UCSD-AML1 (cell line): ENCODE measurements around the gene MLPH.

Experiments
- DNase-seq: peaks from one replicate; lab custom pipeline; 2025; ENCODE audit not compliant: unreplicated experiment; lab: John Stamatoyannopoulos, UW

The MLPH gene

DNA sequence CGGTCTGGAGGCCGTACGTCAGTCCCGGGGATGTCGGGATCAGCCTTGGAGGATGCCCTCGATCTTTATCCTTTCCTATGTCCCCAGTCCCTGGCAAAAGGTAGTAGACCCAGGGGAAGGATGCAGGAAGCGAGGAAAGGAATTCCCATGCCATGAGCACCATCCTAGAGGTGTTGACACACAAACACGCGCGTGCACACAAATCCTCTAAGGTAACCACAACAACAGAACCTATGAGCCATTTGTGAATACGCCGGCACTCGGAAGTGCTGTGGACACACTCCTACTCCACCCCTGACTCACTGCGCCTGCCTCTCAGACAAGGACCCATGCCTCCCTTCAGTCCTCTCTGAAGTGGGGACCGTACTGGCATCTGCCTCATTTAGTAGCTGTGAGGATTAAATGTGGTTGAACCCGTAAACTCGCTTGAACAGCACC, 11.3 kb upstream of the MLPH start:
- no peak for DNase-seq

GRCh38 chr2:237478095-237478494, 9.0 kb upstream of the MLPH start:
- DNase-seq = no peak

DNA sequence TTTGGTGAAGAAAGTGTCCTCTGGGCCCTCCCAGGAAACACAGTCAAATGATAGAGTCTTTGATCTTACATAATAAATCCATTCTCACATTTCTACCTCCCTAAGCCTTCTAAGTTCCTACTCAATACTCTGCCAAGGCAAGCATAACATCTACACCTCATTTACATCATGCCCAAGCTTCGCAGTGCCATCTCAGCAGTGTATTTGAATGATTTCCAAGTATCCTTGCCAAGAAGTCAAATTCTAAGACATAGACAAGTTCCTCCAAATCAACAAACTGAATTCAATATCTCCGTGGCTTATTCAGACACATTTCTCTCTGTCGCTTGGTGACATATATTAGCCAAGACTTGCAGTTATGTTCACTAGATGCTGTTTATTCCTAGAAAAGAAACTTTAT, 8.1 kb upstream of the MLPH start:
- no peak for DNase-seq

- DNase-seq = no peak
These were observed 7.3 kb upstream of the MLPH start for GRCh38 chr2:237479747-237480146.

DNA sequence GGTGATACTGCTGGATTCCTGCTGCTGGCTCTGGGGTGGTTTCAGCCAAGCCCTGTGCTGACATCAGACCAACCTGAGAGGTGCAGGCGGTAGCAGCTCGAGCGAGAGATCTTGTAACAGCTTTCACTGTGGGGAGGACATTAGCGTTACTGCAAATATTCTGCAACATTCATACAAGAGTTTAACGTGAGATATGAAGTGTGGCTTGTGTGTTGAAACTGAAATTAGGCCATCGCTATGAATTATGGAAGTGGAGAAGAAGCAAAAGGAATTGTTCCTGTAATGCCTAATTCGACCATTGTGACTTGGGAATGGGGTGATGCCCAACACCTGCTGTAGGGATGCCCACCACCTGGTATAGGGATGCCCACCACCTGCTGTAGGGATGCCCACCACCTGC, 6.5 kb upstream of the MLPH start:
- no peak for DNase-seq

DNA sequence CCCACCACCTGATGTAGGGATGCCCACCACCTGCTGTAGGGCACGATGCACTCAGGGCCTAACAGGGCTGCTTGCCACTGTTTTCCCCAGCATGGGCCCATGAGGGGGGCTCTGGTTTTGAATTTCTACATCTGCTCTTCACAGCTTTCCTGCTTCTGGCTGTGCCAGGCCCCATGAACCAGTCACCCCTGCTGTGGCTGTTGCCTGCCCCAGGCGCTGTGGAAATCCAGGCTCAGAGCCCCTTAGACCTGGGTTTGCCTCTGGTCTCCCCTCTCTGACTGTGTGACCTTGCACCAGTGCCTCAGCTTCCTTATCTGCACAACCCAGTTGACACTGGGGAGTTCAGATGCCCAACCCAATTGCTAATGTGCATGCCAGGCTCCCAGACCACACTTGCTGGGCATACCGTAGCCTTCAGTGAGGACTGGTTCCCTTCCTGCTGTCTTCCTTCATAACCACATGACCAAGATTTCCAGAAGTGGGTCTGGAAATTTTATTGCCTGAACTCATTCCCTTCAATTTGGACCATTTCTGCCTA, 6.0 kb upstream of the MLPH start:
- no peak for DNase-seq

- DNase-seq = no peak
These were observed 4.6 kb upstream of the MLPH start for GRCh38 chr2:237482485-237482884.

DNA sequence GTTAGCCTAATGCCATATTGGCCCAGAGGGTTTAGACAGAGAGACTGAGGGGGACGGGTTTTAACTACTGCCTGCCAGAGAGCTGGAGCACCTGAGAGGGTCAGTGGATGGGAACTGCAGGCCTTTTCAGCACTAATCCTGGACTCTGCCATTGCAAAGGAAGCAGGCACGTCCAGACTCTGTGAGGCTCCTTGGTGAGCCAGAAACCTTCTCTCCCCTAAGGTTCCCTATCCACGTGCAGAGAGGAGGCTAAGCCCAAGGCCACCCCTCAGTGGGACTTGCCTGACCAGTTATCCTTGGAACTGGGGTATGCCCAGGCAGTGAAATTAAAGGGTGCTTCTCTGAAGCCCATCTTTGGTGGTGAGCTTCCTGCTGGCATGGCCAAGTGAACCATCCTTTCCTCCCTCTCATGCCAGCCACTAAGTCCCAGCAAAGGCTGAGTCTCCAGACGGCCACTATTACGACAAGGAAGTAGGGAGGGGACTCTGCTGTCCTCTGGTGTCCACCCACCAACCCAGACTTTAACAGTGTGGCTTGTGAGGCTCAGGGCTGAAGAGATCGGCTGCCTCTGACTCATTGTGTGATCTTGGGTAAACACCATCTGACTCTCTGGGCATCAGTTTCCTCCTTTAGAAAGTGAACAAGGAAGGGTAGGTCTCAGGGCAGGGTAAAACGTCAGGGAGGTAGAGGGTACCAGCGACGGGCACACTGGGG, 3.9 kb upstream of the MLPH start:
- DNase-seq = no peak

- no peak for DNase-seq
These were observed 1.7 kb upstream of the MLPH start for GRCh38 chr2:237485304-237485703.

- no peak for DNase-seq
These were observed 1.2 kb upstream of the MLPH start for GRCh38 chr2:237485844-237486243.

DNA sequence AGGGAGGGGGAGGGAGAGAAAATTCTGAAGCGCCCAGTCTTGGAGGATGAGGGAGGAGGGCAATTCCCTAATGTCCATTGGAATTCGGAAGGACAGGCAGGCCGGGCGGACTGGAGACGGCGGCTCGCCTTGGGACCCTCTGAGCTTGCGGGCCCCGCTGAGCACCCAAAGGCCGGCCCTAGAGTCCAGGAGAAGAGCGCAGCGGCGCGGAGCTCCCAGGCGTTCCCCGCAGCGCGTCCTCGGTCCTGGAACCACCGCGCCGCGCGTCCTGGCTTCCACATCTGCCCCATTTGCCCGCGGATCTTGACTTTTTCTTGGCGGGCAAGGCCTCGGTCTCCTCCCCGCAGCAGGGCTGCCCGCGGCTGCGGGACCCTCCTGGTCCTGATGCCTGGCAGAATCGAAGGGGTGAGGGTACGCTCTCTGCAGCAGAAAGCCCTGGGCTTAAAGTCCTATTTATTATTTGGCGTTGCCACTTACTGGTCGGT, 675 bp upstream of the MLPH start:
- DNase-seq = no peak

- DNase-seq = no peak
These were observed 445 bp downstream of the MLPH start for GRCh38 chr2:237487496-237487895.

DNA sequence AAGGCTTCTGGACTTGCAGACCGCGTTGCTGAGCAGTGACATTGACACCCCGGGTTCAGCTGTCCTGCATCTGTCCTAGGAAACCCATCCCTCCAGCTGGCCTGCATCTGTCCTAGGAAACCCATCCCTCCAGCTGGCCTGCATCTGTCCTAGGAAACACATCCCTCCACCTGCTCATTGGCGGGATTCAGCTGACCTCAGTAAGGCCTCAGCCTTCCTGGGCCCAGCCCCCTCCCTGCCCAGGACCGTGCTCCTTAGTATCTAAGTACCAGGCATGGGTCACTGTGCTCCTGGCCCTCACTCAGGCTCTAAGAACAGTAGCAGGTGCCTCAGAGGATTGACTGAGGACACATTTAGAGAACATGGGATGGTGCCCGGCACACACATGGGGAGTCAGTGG, 1.2 kb downstream of the MLPH start:
- no peak for DNase-seq

- DNase-seq = no peak
These were observed 2.1 kb downstream of the MLPH start for GRCh38 chr2:237488901-237489860.

DNA sequence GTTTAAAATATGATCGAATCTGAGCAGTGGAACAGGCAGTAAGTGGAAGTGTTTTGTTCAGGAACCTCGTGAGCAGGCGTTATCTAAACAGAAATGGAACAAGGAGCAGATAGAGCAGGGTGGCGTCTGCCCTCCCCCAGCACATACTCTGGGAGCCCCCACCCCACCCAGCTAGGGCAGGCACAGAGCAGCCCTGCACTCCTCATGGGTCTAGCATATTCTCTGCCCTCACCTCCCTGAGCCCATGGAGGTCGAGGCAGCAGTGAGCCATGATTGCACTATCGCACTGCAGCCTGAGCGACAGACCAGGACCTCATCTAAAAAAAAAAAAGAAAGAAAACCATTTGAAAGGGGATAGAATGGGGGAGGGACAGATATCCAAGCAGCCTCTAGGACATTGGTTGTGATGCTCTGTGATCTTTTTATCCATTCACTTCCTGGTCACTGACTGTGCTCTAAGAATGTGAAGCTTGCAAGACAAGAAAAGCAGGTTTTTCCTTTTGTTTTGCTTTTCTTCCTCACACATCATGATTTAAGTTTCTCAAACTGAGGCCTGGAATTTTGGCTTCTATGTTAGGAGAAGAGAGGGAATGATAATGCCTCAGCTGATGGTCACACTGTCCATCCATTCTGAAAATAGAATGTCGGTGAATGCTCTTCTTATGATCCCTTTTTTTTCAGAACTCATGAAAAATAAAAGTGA, 3.1 kb downstream of the MLPH start:
- DNase-seq = no peak

DNA sequence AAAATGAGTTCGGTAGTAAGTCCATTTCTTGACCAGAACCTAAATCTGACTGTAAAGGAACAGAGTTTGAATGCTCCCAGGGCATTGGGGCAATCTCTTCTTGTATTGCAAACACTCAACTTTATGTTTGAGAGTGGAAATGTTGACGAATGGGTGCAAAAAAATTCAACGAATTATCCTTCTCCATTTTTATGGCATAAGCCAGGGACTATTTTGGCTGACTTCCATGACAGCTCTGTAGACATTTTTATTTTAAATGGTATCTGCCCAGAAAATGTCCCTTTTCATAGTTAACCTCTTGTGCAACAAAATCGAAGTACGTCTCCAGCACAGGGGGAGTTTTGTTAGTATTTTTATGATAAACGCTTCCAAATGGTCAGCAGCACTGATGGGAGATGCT, 3.7 kb downstream of the MLPH start:
- no peak for DNase-seq

DNA sequence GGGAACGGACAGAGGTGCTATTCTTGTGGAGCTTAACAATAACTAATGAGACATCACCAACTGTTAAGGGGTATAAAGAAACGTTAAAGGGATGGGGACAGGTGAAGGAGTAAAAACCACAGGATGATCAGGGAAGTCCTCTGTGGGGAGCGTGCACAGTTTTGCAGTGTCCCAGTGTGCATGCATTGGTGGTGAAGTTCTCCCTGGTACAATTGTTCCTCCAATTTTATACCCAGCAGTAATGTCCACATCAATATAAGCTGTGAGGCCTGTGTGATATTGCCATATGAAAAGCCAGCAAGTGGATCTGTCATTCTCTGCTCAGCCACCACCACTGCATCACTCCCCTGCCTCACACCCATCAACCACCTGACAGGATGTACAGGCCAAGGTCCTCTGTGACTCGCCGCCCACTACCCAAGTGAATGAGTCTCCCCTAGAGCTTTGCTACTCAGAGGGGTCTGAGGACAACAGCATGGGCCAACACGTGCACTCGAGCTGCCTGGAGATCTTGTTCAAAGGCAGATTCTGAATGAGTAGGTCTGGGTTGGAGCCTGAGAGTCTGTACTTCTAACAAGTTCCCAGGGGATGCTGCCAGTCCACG, 4.6 kb downstream of the MLPH start:
- no peak for DNase-seq

GRCh38 chr2:237492137-237492890, 5.3 kb downstream of the MLPH start:
- no peak for DNase-seq

GRCh38 chr2:237494066-237494465, 7.0 kb downstream of the MLPH start:
- no peak for DNase-seq

GRCh38 chr2:237495521-237496117, 8.6 kb downstream of the MLPH start:
- DNase-seq = no peak
